ENCODE measurements around the gene TMEM258. TPM values are rescaled to one million over a fixed set of nuclear protein-coding genes. Genes with fewer than 3 reads are reported as not detected.
A peak's percentile ranks its signal among the peaks of the same experiment; 100 is the strongest.

TMEM258 gene
- total and polyA plus RNA-seq, 2 of the 4 experiments (the other 2 are of a cell fraction) = 107 to 280 TPM

- Histone ChIP-seq H3K4me2 (ENCODE audit: low read depth, low read length) (peak overlapping the region; percentile 98), H3K14ac (replicated peaks; ENCODE audit: low read depth, low read length) (peak overlapping the region; percentile 46; the same call in 1 of the 2 replicates), H2BK5ac (ENCODE audit: low read depth, low read length, poor library complexity, severe bottlenecking) (no peak overlapping the region), H3K9me3 (ENCODE audit: control insufficient read depth, insufficient read depth, low read length) (no peaks in the 10 kb centered on the region), H2AK5ac (ENCODE audit: low read depth, low read length) (0 out of 2 replicates have a peak overlapping the region, but pooled peaks have one; percentile 44), H3K4me1 (ENCODE audit: control insufficient read depth, insufficient read depth, low read length) (peaks cover 3% of the 10 kb centered on the region), H2BK15ac (ENCODE audit: low read depth, low read length) (no peak overlapping the region), H3K18ac (ENCODE audit: low read depth, low read length) (no peak overlapping the region), H3K4ac (ENCODE audit: low read depth, low read length) (no peak overlapping the region), H3K79me1 (ENCODE audit: low read depth in 1 of 2, low read length in 2 of 2) (peaks cover 32 to 66% of the 10 kb centered on the region in 2 experiments), H3K56ac (ENCODE audit: extremely low read depth, insufficient read depth, low read length) (0 out of 2 replicates have a peak overlapping the region, but pooled peaks have one; percentile 75), H2BK120ac (ENCODE audit: low read depth, low read length) (no peak overlapping the region), H2BK20ac (ENCODE audit: low read depth, low read length) (no peak overlapping the region), H2AK9ac (replicated peaks; ENCODE audit: low read depth, low read length, poor library complexity) (peak overlapping the region; percentile 99), H3K23ac (ENCODE audit: low read depth, low read length) (peak overlapping the region; percentile 55; the same call in 1 of the 2 replicates), H3K9me1 (ENCODE audit: insufficient read depth, low read length) (no peaks in the 10 kb centered on the region), H3K36me3 (ENCODE audit: control insufficient read depth, insufficient read depth, low read length) (peaks cover 24% of the 10 kb centered on the region), H4K20me1 (ENCODE audit: insufficient read depth, low read length) (peaks cover 3% of the 10 kb centered on the region), H3K4me3 (ENCODE audit: insufficient read depth, low read depth, low read length) (no peak overlapping the region; the same call in 1 of the 2 replicates), H4K5ac (ENCODE audit: low read depth, low read length) (no peak overlapping the region), H4K91ac (ENCODE audit: insufficient read depth, low read depth, low read length) (no peak overlapping the region), H2AFZ (replicated peaks; ENCODE audit: low read length, poor library complexity) (no peak overlapping the region), H3K27ac (ENCODE audit: insufficient read depth, low read length) (no peak overlapping the region; the same call in 1 of the 2 replicates), H3K9ac (ENCODE audit: low read depth, low read length) (peak overlapping the region; percentile 99; the same call in 1 of the 2 replicates), H3K27me3 (ENCODE audit: control insufficient read depth, insufficient read depth, low read length) (no peaks in the 10 kb centered on the region), H4K8ac (ENCODE audit: low read depth in 2 of 2, low read length in 2 of 2) (peak overlapping the region in 1 of 2 experiments; percentile 70; a peak in 1 of 4 replicates)
- no TSS peak for BruUV-seq (replicated peaks)
- dilution Hi-C loops (cut with HindIII; ENCODE audit: low sequenced_read_pairs, unreplicated experiment) = no loop called here
- in situ Hi-C loops (cut with MboI; ENCODE audit: low sequenced_read_pairs) = loop anchor here (10.0 kb wide), 1 partner anchor 311 kb away; no protein-coding TSS in a partner anchor
- intact Hi-C loops (cut with micrococcal nuclease) = no loop called here
- TF ChIP-seq ELK1 (IDR thresholded peaks at IDR 0.05; ENCODE audit: borderline replicate concordance, low read depth, low read length) (no peak), USF2 (IDR thresholded peaks at IDR 0.05; ENCODE audit: low read depth, low read length) (no peak), NFE2L2 (IDR thresholded peaks at IDR 0.05; ENCODE audit: low read depth, low read length) (no peak), FOS (IDR thresholded peaks at IDR 0.05; ENCODE audit: low read depth, low read length) (no peak), MAFK (IDR thresholded peaks at IDR 0.05; ENCODE audit: low read depth, low read length) (no peak), POLR2A (IDR thresholded peaks at IDR 0.05; ENCODE audit: low read depth, low read length) (no peak), BHLHE40 (IDR thresholded peaks at IDR 0.05; ENCODE audit: low read depth, low read length) (no peak), MAZ (IDR thresholded peaks at IDR 0.05; ENCODE audit: borderline replicate concordance, low read depth, low read length) (no peak)
- ATAC-seq (ENCODE audit: low read depth) = no peak
- ChIA-PET POLR2A (ENCODE audit: unreplicated experiment) (no interaction called here), CTCF (no interaction called here)
- no peak for DNase-seq
- WGBS, 2 experiments (ENCODE audit: extremely low coverage in 2 of 2, insufficient read length in 1 of 2) = no CpG with 5 or more reads among the region's 3 CpGs
These were observed 1.4 kb upstream of the TMEM258 start for GRCh38 chr11:61793829-61794204.

Measured in IMR-90 (cell line).